ENCODE results near the gene MAP3K8. TPM values are rescaled to one million over a fixed set of nuclear protein-coding genes. Genes with fewer than 3 reads are reported as not detected.

Gene MAP3K8
- total RNA-seq, 1 experiment from 2014 or later = 13.8 TPM

GRCh38 chr10:30491204-30491915, 57.4 kb downstream of the MAP3K8 start:
- Mint-ChIP-seq H3K4me3 (no peak overlapping the region), H3K27ac (no peak overlapping the region), H3K4me1 (peaks cover 12% of the 10 kb centered on the region), H3K27me3 (ENCODE audit: low read depth) (peaks cover 3% of the 10 kb centered on the region; the same call in 1 of the 2 replicates), H3K9me3 (no peaks in the 10 kb centered on the region), H3K36me3 (no peaks in the 10 kb centered on the region)
- ChIA-PET POLR2A (no interaction called here), CTCF (interaction anchor here (1.5 kb wide), 1 partner anchor 100 kb away, joined by 4 read pairs; no protein-coding TSS in a partner anchor)
- no peak for ATAC-seq
- no peak for TF ChIP-seq RELA (CRISPR knock-in tag; IDR thresholded peaks at IDR 0.05; ENCODE audit: borderline replicate concordance)
- TF ChIP-seq ZNF232 (CRISPR knock-in tag; IDR thresholded peaks at IDR 0.05) = no peak
- TF ChIP-seq AR (CRISPR knock-in tag; IDR thresholded peaks at IDR 0.05) = no peak
- DNase-seq (ENCODE audit: low spot score) = no peak

GRCh38 chr10:30491916-30492515, 58.0 kb downstream of the MAP3K8 start:
- H3K9me3 Mint-ChIP-seq = no peaks in the 10 kb centered on the region
- CTCF ChIA-PET = interaction anchor here (1.5 kb wide), 1 partner anchor 99 kb away, joined by 4 read pairs; no protein-coding TSS in a partner anchor
- DNase-seq (ENCODE audit: low spot score) (no peak), ATAC-seq (no peak)
- H3K4me3 Mint-ChIP-seq = no peak overlapping the region
- H3K4me1 Mint-ChIP-seq = peaks cover 12% of the 10 kb centered on the region
- POLR2A ChIA-PET = no interaction called here
- H3K27me3 Mint-ChIP-seq (ENCODE audit: low read depth) = peaks cover 3% of the 10 kb centered on the region; the same call in 1 of the 2 replicates
- H3K36me3 Mint-ChIP-seq = no peaks in the 10 kb centered on the region
- H3K27ac Mint-ChIP-seq = no peak overlapping the region
- TF ChIP-seq ZNF671 (CRISPR knock-in tag; IDR thresholded peaks at IDR 0.05) (no peak), AR (CRISPR knock-in tag; IDR thresholded peaks at IDR 0.05) (no peak), NR2C2 (CRISPR knock-in tag; IDR thresholded peaks at IDR 0.05) (no peak), CREB1 (CRISPR knock-in tag; IDR thresholded peaks at IDR 0.05) (no peak), ZNF532 (CRISPR knock-in tag; IDR thresholded peaks at IDR 0.05; ENCODE audit: borderline replicate concordance) (no peak), NFATC4 (CRISPR knock-in tag; IDR thresholded peaks at IDR 0.05) (no peak), FOXK1 (CRISPR knock-in tag; IDR thresholded peaks at IDR 0.05) (no peak), ZNF317 (CRISPR knock-in tag; IDR thresholded peaks at IDR 0.05; ENCODE audit: borderline replicate concordance, low read depth) (no peak), GABPB1 (CRISPR knock-in tag; IDR thresholded peaks at IDR 0.05) (no peak), EMX1 (CRISPR knock-in tag; IDR thresholded peaks at IDR 0.05) (no peak), ZBTB21 (CRISPR knock-in tag; IDR thresholded peaks at IDR 0.05; ENCODE audit: borderline replicate concordance) (no peak), ZNF263 (CRISPR knock-in tag; IDR thresholded peaks at IDR 0.05; ENCODE audit: low read depth) (no peak), TP53 (CRISPR knock-in tag; IDR thresholded peaks at IDR 0.05) (no peak), MLX (CRISPR knock-in tag; IDR thresholded peaks at IDR 0.05) (no peak), ZNF121 (CRISPR knock-in tag; IDR thresholded peaks at IDR 0.05) (no peak), ATF6 (CRISPR knock-in tag; IDR thresholded peaks at IDR 0.05) (no peak)
